Measurements from ENCODE around the gene ZMYM5.
A peak's percentile ranks its signal among the peaks of the same experiment; 100 is the strongest.
"Not testable (repeated sequence)": the region's sequence is repeated elsewhere in the genome, so short reads cannot be mapped to it uniquely, and the experiment has no call there.

Gene ZMYM5

DNA sequence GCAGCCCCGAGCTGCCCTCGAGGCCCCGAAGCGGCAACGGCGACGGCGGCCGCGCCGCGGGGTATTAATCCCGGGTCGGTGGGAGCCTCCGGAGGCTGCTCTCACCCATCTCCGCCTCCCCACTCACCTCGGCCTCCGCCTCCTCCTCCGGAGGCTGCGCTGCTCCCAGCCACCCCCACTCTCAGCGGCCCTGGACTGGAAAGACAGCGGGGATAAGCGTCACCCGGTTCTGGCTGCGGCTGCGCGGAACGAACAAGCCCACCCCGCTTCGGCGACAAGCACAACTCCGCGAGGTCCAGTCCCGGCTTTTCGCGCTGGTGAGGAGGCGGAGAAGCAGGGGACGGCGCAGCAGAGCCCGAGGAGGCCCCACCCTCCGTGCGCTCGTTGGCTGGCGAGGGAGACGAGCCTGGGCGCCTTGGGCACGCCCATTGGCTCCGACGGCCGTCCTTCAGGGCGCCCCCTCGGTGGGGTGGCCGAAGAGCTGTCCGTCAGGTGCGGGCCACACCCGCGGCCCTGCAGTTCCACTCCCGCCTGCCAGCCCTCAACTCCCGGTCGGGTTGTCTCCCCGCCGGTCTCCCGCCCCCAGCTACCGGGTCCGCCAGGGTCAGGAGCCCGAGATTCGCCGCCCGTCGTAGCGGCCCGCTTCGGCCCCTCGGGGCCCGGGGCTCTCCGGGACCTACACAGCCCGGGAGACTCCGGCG lies at the start of gene ZMYM5:
ZMYM5 (minus strand) TSS at position 327 of the 701 bp plus-strand sequence. CDS start 11,469 bp downstream, outside the sequence.
- peak; percentile 96 to 97 for DNase-seq

DNA sequence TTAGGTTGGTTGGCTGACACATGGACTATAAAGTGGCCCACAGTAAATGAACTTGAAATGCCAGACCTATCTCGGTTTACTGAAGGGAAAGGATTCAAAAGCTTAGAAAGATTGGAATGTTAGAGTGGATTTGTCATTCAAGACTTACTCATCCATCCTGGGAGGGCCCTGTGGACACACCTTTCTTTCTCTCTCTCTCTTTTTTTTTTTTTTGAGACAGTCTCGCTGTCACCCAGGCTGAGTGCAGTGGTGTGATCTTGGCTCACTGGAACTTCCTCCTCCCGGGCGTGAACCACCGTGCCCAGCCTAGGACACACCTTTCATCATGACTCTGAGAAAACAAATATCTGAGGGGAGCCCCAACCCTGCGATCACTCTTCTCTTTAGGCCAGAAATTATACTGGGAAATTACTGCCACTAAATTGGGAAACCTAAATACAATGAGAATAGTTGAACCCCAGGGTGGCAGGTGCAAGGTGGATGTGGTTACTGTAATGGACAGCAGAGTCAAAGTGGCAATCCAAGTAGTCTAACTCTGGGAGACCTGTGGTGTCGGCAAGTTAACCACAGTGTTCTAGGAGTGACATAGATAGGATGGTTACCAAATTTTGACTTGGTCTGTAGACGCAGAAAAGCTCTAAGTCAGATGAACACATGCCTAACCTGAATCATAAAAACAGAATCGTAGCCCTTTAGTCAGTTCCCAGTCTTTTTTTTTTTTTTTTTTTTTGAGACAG lies 47.1 kb upstream of the ZMYM5 start:
- no peak for DNase-seq

DNA sequence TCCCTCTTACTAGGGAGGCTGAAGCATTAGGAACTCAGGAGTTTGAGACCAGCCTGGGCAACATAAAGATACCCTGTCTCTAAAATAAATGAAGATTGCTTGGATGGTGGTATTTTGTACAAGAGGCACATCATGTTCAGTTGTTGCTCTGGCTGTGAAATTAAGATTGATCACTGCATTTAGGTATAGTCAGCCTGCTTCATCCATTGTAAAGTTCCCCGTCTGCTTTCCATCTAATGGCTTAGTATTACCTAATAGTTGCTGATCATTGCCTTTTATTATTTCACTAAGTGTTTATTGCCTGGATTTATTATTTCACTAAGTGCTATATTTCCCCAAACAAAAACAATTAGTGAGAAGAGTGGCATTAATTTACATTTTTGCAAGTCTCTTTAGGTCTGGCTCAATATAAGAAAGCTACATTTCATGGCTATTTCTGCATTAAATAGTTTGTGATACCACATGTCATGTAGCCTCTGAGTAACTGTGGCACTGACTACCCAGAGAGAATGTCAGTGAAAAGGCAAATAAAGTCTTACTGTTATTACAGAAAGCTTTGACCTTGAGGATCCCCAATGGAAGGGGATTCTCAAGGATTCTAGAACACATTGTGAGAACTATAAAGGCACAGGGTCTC lies 45.0 kb upstream of the ZMYM5 start:
- no peak for DNase-seq

DNA sequence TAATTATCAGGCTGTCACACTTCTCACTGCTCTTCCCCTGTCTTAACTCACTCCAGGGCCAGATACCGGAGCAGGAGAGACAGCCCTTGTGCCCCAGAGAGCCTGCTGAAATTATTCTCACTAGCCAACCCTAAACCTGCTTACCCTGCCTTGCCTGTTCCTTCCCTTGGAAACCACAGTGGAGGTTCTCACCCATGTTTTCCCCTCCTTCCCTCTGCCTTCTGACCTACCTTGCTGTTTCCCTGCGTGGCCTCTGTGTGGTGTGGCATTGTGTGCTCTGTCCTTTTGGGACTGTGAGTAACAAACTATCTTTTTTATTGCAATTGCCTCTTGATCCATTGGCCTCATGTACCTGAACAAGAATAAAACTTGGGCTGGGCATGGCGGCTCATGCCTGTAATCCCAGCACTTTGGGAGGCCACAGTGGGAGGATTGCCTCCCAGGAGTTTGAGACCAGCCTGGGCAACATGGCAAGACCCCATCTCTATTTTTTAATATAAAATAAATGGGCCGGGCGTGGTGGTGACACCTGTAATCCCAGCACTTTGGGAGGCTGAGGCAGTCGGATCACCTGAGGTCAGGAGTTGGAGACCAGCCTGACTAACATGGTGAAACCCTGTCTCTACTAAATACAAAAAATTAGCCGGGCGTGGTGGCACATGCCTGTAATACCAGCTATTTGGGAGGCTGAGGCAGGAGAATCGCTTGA lies 42.2 kb upstream of the ZMYM5 start:
- DNase-seq: not testable (repeated sequence)

DNA sequence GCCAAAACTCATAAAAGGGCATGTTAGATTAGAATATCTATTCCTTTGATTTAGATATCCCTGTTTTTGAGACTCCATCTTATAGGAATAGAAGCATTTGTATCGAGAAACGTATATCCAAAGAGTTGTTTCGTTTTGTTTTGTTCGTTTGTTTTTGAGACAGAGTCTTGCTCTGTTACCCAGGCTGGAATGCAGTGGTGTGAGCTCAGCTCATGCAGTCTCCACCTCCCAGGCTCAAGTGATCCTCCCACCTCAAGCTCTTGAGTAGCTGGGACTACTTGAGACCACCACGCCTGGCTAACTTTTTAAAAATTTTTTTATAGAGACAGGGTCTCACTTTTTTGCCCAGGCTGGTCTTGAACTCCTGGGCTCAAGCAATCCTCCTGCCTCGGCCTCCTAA lies 26.6 kb upstream of the ZMYM5 start:
- DNase-seq: no peak

DNA sequence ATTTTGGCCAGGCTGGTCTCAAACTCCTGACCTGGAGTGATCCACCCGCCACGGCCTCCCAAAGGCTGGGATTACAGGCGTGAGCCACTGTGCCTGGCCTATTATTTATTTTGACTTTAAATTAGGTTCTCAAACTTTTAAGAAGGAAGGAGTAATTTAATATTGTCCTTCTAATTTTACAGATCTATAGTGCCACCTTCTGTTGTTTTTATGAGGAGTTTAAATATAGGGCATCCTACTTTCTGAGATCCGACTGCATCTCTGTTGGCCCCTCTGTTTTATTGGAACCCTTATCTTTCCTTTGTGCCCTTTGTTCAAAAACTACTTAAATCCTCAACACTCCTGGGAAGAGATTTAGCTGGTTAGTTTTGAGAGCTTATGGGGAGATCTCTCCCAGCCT lies 25.4 kb upstream of the ZMYM5 start:
- DNase-seq: no peak

DNA sequence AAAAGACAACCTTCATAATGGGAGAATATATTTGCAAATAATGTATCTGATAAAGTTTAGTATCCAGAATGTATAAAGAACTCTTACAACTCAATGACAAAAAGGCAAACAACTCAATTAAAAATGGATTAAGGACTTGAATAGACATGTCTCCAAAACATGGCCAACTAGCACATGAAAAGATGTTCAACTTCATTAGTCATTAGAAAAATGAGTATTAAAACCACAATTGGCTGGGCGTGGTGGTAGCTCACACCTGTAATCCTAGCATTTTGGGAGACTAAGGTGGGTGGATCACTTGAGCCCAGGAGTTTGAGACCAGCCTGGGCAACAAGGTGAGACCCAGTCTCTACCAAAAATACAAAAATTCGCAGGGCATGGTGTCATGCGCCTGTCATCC lies 18.8 kb upstream of the ZMYM5 start:
- no peak for DNase-seq

DNA sequence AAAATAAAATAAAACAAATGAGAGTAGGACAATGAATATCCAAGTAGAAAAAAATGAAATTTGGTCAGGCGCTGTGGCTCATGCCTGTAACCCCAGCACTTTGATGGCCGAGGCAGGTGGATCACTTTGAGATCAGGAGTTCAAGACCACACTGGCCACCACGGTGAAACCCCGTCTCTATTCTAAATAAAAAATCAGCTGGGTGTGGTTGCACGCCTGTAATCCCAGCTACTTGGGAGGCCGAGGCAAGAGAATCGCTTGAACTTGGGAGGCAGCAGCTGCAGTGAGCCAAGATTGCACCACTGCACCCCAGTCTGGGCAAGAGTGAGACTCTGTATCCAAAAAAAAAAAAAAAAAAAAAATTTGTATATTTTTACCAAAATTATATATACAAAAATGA lies 18.2 kb upstream of the ZMYM5 start:
- no peak for DNase-seq

DNA sequence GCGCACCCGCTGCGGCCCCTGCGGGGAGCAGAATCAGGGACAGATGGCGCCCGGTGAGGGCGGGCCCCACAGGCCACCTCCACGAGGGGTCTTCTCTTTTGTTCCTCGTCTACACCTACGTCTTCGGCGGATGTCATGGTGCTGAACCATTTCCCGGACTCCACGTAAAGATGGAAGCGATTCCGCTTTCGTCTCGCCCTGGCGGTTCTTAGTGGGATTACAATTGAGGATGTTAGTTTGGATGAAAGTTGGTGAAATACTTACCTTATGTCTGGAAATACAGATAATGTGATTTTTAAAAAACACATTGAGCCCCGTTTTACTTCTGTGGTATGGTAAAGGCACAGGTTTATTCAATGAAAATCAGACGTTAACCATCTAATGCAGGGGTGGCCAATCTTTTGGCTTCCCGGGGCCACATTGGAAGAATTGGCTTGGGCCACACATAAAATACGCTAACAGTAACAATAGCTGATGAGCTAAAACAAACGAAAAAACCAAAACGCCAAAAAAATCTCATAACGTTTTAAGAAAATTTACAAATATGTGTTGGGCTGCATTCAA lies 1.4 kb upstream of the ZMYM5 start:
- peak; percentile 73 to 80 for DNase-seq

DNA sequence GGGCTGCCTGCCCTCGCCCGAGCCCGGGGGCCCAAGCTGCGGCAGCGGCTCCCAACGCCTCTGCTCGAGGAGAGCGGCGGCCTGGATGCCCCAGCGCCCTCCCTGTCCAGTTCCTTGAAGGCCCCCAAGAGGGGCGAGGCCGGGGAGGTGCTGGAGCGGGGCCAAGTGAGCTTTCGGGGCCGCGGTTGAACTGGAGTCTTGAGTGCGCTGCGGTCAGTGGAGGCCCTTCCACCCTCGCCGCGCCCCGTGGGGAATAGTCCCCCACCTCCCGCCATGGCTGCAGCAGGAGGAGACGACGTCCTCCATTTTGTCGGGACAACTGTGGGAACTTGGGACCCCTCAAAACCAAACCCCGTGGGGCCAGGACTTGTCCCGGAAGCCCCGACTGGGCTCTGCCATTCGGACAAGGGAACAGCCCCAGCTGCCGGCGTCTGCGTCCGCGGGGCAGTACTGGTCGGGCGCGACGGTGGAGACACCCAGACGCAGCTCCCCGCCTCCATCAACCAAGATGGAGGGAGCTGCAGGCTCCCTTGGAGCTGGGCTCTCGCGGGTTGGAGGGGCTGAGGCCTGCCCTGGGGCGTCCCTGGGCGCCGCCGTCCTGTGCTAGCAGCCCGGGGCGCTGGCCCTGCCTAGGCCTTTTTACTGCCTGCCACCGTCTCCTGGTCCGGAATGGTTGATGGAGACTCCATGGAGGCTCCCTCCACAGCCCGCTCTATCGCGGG lies 736 bp upstream of the ZMYM5 start:
- DNase-seq: peak; percentile 62 to 68

DNA sequence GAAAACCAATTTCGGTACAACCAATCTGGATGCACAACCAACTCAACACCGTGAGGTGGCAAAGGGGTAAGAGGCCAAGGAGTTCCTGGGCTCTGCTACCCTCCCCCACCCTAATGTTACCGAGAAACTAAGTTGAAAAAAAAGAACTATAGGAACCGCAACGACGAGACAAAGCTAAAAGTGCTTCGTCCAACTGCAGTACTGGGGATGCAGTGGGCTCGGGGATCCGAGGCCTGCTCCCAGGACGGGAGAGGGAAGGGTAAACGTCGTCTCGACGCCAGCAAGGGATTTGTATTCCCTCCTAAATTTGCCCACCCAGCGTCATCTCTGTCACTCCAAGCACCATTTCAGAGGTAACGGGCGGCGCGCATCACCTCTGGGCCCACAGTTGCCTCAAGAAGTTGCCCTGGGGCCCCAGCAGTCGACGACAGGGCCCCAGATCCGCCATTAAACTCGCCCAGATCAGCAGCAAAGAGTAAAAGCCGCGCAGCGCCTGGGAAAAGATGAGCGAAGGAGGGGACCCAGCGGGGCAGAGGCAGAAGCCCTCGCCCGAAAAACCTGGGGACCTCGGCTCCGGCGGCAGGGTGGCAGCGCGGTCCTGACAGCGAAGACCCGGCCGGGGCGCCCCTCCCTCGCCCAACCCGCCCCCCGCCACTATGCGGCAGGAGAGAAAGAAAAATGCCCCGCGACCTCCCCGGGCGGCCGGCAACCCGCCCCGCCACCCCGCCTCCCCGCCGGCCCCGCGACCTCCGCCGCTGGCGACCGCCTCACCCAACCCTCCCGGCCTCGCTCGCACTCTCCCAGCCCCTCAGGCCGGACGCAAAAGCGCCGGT lies 752 bp downstream of the ZMYM5 start:
- DNase-seq: peak; percentile 43 to 50

DNA sequence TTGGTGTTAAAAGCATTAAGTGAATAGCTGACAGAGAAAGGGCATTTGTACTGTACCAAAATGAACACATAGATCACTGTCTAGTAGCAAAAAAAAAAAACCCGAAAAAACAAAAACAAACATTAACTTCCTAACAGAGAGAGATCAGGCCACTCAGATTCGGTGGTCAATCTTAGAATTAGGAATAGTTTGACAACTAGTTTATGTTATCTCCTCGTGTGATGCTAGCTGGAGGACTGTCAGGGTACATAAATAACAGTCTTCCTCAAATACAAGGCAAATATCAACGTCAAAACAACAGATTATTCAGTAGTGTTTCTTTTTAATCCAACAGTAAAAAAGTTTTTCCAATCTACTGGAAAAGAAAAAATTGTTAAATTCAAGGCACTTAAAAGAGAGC lies 1.7 kb downstream of the ZMYM5 start:
- no peak for DNase-seq

DNA sequence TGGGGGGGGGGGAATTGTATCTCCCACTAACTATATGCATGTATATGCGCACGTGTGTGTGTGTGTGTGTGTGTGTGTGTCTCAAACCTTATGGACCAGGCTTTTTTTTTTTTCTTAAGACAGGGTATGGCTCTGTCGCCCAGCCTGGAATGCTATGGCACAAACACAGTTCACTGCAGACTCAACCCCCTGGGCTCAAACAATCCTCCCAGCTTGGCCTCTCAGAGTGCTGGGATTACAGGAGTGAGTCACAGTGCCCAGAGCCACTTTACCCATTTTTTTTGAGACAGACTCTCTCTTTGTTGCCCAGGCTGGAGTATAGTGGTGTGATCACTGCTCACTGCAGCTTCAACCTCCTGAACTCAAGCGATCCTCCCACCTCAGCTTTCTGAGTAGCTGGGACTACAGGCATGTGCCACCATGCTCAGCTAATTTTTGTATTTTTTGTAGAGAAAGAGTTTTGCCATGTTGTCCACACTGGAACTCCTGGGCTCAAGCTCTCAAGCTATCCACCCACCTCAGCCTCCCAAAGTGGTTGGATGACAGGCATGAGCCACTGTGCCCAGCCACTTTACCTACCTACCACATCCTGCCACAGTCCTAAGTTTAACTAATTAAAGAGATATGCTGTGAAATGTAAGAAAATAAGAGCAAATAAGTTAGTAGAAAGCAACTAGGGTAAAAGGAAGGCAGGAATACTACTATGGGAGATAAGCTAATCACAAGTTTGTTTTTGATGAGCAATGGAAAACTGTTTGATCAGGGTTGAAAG lies 2.4 kb downstream of the ZMYM5 start:
- peak; percentile 12 to 19 for DNase-seq

DNA sequence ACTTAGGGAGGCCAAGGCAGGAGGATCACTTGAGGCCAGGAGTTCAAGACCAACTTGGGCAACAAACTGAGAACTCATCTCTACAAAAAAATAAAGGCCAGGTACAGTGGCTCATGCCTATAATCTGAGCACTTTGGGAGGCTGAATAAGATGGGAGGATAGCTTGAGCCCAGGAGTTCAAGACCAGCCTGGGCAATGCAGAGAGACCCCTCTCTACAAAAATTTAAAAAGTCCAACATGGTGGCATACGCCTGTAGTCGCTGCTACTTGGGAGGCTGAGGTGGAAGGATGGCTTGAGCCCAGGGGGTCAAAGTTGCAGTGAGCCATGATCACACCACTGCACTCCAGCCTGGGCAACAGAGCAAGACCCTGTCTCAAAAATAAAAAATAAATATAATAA lies 5.8 kb downstream of the ZMYM5 start:
- DNase-seq: not testable (repeated sequence)

DNA sequence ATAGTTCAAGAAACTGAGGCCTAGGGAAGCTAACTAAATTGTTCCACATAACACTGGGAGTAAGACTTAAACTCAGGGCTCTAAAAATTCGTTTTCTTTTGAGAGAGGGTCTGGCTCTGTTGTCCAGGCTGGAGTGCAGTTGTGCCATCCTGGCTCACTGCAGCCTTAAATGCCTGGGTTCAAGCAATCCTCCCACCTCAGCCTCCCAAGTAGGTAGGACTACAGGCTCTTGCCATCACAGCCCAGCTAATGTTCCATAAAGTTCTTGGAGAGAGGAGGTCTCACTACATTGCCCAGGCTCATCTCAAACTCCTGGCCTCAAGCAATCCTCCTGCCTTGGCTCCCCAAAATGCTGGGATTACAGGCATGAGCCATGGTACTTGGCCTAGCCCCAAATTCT lies 10.7 kb downstream of the ZMYM5 start:
- DNase-seq: no peak

DNA sequence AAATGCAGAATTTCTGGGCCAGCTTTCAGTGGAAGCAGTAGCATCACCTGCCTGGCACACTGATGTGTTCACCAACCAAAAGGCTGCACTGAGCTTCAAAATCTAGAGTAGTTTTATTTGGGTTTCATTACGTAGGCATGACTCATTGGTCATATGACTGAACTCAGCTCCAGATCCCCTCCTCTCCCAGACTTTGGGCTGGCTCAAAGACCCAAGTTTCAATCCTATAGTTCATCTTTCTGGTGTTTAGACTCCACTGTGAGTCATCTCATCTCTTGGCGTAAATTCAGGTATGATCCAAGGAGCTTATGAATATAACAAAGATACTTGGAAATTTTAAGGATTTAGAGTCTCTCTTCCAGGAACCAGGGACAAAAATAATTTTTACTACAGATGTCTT lies 17.7 kb downstream of the ZMYM5 start:
- peak in 1 of 2 experiments; percentile 11 for DNase-seq

DNA sequence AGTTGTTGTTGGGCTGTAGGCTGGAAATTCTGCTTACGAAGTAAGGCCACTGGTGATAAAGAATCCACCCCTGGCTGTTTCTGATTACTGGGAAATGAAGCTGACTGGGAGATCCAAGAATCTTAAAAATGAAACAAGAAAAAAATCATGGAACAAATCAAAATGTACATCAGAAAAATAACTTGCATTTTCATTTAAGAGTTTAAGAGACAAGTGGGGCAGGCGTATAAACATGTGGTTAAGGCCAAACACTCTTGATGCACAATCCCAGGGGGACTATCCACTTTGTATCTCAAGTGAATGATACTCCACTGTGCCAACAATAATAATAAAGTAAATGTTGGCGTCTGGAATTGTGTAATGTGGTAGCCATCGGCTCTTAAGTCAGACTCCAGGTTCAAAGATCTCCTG lies 24.6 kb downstream of the ZMYM5 start:
- DNase-seq: no peak

DNA sequence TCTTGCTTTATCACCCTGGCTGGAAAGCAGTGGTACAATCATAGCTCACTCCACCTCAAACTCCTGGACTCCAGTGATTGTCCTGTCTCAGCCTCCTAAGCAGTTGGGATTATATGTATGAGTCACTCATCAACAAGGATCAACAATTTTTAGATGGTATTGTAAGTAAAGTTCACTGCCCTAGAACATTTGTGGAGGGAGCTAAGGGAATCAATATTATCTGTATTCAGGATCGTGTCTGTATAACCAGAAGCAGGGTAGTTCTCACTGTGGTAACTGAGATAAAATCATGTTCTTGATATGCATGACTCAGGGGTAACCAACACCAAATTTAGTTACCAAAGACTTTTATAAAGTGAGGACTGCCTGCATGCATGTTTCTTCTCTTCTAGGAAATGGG lies 27.0 kb downstream of the ZMYM5 start:
- no peak for DNase-seq

DNA sequence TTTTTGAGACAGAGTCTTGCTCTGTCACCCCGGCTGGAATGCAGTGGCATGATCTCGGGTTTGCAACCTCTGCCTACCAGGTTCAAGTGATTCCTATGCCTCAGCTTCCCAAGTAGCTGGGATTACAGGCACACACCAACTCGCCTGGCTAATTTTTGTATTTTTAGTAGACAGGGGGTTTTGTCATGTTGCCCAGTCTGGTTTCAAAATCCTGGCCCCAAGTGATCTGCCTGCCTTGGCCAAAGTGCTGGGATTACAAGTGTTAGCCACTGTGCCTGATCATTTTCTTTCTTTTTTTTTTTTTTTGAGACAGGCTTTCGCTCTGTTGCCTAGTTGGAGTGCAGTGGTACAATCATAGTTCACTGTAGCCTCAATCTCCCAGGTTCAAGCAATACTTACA lies 28.7 kb downstream of the ZMYM5 start:
- DNase-seq: no peak

DNA sequence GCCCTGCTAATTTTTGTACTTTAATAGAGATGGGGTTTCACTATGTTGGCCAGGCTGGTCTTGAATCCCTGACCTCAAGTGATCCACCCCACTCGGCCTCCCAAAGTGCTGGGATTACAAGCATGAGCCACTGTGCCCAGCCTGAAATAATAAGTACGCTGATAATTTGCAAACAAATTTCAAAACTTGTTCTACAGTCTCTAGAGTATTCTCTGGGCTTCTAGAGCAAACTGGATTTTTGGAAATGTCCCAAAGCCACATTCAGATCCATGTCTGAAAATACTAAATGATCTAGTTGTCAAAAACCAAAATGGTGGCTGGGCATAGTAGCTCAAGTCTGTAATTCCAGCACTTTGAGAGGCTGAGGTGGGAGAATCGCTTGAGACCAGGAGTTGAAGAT lies 40.8 kb downstream of the ZMYM5 start:
- no peak for DNase-seq

Data from activated CD4-positive, alpha-beta T cell treated with anti-CD3 and anti-CD28 coated beads, Interleukin-2, amount 50 U/mL, for 48 hours (primary cell).